HG03342 (cell line): ENCODE data around the gene NAGLU.
"Not testable (repeated sequence)": the region's sequence is repeated elsewhere in the genome, so short reads cannot be mapped to it uniquely, and the experiment has no call there.

Experiments used
- ATAC-seq: cut with Tn5 transposase; IDR thresholded peaks from one replicate; pipeline ENCODE4 v1.9.1; 2021; ENCODE audit warnings: mild to moderate bottlenecking, moderate library complexity; ENCODE audit not compliant: unreplicated experiment

Gene NAGLU

GRCh38 chr17:42543190-42544079, 7.4 kb downstream of the NAGLU start:
- no peak for ATAC-seq

DNA sequence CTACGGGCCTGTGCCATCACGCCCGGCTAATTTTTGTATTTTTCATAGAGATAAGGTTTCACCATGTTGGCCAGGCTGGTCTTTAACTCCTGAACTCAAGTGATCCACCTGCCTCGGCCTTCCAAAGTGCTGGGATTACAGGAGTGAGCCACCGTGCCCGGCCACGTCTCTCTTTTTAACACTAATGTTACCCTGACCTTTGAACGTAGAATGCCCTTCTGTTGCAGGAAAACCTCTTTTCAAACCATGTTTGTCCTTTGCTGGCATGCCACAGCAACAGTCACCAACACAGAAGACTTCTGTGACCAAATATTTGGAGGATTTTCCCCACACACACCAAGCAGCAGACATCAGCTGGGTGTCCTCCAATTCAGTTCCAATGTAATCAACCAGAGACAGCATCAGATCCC, 8.8 kb downstream of the NAGLU start:
- ATAC-seq = no peak

GRCh38 chr17:42545755-42546505, 9.9 kb downstream of the NAGLU start:
- not testable (repeated sequence) for ATAC-seq

GRCh38 chr17:42547001-42547461, 11.0 kb downstream of the NAGLU start:
- ATAC-seq = no peak

DNA sequence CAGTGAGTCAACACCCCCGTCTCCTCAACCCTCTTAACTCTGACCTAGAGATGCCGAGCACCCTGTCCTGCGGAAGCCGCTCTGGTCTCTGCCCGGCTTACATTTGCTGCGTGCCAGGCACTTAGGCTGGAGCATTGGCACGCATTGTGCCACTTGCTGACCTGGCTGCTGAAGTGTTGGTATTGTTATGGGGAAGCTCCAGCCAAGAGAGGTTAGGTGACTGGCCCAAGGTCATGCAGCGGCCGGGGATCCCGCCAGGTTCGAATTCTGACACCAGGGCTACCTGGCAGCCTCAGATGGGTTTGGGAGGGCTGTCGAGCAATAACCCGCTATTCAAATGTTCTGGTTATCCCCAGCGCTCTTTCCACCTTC, 11.6 kb downstream of the NAGLU start:
- ATAC-seq = no peak

DNA sequence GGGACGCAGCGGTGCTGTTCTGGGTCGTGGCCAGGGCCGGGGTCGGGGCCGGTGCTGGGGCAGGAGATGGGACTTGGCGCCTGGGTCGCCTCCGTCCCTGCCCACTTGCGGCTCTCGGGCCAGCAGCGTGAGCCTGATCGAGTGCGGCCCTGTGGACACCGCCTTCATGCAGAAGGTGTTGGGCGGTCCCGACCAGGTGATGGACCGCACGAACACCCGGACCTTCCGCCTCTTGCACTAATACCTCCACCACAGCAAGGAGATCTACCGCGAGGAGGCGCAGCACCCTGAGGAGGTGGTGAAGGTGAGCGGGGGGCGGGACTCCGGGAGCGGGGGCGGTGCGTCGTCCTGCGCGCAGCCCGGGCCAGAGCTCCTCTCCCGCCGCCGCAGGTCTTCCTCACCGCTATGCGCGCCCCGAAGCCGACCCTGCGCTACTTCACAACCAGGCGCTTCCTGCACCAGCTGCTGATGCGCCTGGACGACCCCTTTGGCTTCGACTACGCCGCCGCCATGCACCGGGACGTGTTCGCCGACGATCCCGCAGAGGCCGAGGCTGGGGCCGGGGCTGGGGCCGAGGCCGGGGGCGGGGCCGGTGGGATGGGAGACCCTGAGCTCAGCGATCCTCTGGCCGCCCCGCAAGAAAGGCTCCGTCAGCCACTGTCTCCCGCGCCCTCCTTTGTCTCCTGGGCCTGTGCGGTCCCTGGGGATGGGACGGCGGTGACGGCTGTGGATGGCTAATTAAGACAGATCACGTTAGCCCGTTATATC, 12.2 kb downstream of the NAGLU start:
- peak; percentile 68 for ATAC-seq

- ATAC-seq = no peak
Measured at GRCh38 chr17:42548993-42549755, 13.1 kb downstream of the NAGLU start.

DNA sequence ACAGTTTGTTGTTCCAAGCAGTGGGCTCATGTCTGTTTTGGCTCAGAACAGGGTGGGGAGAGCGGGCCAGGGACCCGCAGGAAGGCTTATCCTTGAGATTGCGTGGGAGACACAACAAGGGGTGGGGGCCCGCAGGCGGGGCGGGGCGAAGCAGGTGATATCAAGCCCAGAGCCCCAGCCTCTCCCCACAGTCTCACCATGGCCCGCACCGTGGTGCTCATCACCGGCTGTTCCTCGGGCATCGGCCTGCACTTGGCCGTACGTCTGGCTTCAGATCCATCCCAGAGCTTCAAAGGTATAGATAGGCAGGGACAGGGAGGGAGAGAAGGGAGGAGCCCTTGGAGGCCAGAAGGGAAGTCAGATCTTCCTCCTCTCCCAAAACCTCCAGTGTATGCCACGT, 16.7 kb downstream of the NAGLU start, which contains the start of gene HSD17B1:
Gene HSD17B1 (plus strand): TSS at position 188 of the 400 bp plus-strand sequence. CDS start 11 bp downstream, at position 199.
- not testable (repeated sequence) for ATAC-seq

DNA sequence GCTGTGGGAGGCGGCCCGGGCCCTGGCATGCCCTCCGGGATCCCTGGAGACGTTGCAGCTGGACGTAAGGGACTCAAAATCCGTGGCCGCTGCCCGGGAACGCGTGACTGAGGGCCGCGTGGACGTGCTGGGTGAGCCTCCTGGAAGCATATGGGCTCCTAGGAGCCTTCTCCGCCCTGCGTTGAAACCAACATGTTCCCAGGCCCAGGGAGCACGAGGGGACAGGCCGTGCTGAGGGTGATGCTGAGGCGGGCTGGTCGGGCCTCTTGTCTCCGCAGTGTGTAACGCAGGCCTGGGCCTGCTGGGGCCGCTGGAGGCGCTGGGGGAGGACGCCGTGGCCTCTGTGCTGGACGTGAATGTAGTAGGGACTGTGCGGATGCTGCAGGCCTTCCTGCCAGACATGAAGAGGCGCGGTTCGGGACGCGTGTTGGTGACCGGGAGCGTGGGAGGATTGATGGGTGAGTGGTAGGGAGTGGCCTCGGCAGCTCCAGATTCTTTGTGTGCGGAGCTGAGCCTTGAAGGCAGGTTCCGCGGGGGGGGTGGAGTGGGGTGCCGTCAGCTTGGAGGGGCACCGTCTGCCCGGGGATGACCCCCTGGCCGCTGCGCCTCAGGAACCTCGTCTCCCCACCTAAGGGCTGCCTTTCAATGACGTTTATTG, 17.2 kb downstream of the NAGLU start:
- no peak for ATAC-seq

GRCh38 chr17:42553866-42554249, 17.8 kb downstream of the NAGLU start:
- ATAC-seq = no peak

DNA sequence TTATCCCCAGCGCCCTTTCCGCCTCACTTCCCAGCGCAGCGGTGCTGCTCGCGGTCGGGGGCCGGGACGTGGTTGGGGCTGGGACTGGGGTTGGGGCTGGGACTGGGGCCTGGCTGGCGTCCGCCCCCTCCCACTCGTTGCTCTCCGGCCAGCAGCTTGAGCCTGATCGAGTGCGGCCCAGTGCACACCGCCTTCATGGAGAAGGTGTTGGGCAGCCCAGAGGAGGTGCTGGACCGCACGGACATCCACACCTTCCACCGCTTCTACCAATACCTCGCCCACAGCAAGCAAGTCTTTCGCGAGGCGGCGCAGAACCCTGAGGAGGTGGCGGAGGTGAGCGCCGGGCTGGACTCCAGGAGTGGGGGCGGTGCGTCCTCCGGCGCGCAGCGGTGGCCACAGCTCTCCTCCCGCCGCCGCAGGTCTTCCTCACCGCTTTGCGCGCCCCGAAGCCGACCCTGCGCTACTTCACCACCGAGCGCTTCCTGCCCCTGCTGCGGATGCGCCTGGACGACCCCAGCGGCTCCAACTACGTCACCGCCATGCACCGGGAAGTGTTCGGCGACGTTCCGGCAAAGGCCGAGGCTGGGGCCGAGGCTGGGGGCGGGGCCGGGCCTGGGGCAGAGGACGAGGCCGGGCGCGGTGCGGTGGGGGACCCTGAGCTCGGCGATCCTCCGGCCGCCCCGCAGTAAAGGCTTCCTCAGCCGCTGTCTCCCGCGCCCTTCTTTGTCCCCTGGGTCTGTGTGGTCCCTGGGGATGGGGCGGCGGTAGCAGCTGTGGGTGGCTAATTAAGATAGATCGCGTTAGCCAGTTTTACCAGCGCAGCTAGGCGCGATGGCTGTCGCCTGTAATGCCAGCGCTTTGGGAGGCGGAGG, 18.4 kb downstream of the NAGLU start:
- ATAC-seq = peak; percentile 76

GRCh38 chr17:42555122-42555622, 19.1 kb downstream of the NAGLU start:
- no peak for ATAC-seq

DNA sequence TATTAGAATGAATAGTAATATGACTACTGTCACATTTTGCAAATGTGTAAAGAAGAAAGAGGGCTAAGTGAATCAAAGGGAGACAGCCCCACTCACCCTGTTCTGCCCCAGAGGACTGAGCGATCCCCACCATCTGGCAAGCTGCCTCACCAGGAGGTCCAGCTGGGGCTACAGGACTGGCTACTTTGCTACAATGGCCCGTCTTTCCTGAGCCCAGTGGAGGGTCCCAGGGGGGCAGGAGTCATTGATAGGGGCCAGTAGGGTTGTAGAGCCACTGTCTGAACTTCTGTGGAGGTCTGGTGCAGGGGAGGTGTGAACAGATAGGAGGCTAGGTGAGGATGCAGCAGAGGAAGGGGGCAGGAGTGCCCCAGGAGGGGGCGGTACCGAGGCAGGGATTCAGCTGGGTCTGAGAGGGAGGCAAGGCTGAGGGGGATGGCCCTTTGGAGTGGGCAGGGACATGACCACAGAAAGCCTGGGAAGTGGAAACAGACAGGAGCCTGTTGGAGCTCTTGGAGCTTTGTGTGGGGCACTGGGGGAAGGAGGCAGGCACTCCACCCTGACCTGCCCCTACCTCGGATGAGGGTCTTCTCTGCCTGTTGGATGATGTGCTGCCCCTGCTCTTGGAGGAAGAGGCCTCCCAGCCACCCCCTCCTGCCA, 20.0 kb downstream of the NAGLU start:
- not testable (repeated sequence) for ATAC-seq

DNA sequence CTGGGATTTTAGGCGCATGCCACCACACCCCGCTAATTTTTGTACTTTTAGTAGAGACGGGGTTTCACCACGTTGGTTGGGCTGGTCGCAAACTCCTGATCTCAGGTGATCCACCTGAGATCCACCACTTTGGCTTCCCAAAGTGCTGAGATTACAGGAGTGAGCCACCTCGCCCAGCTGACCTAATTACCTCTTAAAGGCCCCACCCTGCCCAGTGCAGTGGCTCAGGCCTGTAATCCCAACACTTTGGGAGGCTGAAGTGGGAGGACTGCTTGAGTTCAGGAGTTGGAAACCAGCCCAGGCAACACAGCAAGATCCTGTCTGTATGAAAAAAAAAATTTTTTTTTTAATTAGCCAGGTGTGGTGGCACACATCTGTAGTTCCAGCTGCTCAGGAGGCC, 23.0 kb downstream of the NAGLU start:
- no peak for ATAC-seq

- ATAC-seq = no peak
Measured at GRCh38 chr17:42560246-42560645, 24.2 kb downstream of the NAGLU start.

GRCh38 chr17:42561897-42562387, 25.9 kb downstream of the NAGLU start, which contains the start of gene COASY:
Gene COASY, plus strand, starts transcription at chr17:42562148. Its CDS starts 475 bp downstream, at chr17:42562623.
- no peak for ATAC-seq

DNA sequence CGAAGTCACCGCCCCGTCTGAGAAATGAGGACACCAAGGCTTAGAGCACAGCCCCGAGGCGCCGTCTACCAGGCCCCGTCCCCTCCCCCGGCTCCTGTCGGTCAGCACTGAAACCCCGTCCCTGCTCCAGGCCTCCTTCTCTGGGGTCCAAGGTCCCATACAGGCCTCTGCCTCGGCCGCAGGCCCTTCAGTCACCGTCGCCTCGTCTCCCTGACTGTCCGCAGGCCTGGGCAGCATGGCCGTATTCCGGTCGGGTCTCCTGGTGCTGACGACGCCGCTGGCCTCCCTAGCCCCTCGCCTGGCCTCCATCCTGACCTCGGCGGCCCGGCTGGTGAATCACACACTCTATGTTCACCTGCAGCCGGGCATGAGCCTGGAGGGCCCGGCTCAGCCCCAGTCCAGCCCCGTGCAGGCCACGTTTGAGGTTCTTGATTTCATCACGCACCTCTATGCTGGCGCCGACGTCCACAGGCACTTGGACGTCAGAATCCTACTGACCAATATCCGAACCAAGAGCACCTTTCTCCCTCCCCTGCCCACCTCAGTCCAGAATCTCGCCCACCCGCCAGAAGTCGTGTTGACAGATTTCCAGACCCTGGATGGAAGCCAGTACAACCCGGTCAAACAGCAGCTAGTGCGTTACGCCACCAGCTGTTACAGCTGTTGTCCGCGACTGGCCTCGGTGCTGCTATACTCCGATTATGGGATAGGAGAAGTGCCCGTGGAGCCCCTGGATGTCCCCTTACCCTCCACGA, 26.5 kb downstream of the NAGLU start:
- no peak for ATAC-seq
